ENCODE results near the gene LMF1.
A peak's percentile ranks its signal among the peaks of the same experiment; 100 is the strongest.

Gene LMF1

GRCh38 chr16:815861-816260 lies 154.9 kb downstream of the LMF1 start:
- TF ChIP-seq ZFX (IDR thresholded peaks at IDR 0.05; ENCODE audit: borderline replicate concordance) = no peak
- TF ChIP-seq CTCF (IDR thresholded peaks at IDR 0.05) = no peak
- H3K27ac ChIP-seq = no peak overlapping the region

GRCh38 chr16:814974-815373 lies 155.8 kb downstream of the LMF1 start:
- no peak overlapping the region for H3K27ac ChIP-seq
- TF ChIP-seq ZFX (IDR thresholded peaks at IDR 0.05; ENCODE audit: borderline replicate concordance) (no peak), CTCF (IDR thresholded peaks at IDR 0.05) (no peak)

GRCh38 chr16:813916-814412 lies 156.8 kb downstream of the LMF1 start:
- H3K27ac ChIP-seq = no peak overlapping the region
- TF ChIP-seq ZFX (IDR thresholded peaks at IDR 0.05; ENCODE audit: borderline replicate concordance) = no peak
- peak; percentile 39 for TF ChIP-seq CTCF (IDR thresholded peaks at IDR 0.05)

GRCh38 chr16:813204-813915 lies 157.4 kb downstream of the LMF1 start:
- TF ChIP-seq CTCF (IDR thresholded peaks at IDR 0.05) (peak; percentile 74), ZFX (IDR thresholded peaks at IDR 0.05; ENCODE audit: borderline replicate concordance) (no peak)
- no peak overlapping the region for H3K27ac ChIP-seq

- no peak for TF ChIP-seq ZFX (IDR thresholded peaks at IDR 0.05; ENCODE audit: borderline replicate concordance)
- no peak for TF ChIP-seq CTCF (IDR thresholded peaks at IDR 0.05)
- peak overlapping the region; percentile 87; the same call in 1 of the 2 replicates for H3K27ac ChIP-seq
These were observed 162.7 kb downstream of the LMF1 start for GRCh38 chr16:808085-808386.

GRCh38 chr16:807347-808084 lies 163.3 kb downstream of the LMF1 start:
- H3K27ac ChIP-seq = peak overlapping the region; percentile 87
- no peak for TF ChIP-seq ZFX (IDR thresholded peaks at IDR 0.05; ENCODE audit: borderline replicate concordance)
- no peak for TF ChIP-seq CTCF (IDR thresholded peaks at IDR 0.05)

GRCh38 chr16:805474-805873 lies 165.3 kb downstream of the LMF1 start:
- no peak for TF ChIP-seq ZFX (IDR thresholded peaks at IDR 0.05; ENCODE audit: borderline replicate concordance)
- no peak for TF ChIP-seq CTCF (IDR thresholded peaks at IDR 0.05)
- H3K27ac ChIP-seq = no peak overlapping the region
